Measurements from ENCODE around the gene APOA4. TPM values are rescaled to one million over a fixed set of nuclear protein-coding genes. Genes with fewer than 3 reads are reported as not detected.

The APOA4 gene
- polyA plus RNA-seq, 1 donor from 2014 or later, result not detected

DNA sequence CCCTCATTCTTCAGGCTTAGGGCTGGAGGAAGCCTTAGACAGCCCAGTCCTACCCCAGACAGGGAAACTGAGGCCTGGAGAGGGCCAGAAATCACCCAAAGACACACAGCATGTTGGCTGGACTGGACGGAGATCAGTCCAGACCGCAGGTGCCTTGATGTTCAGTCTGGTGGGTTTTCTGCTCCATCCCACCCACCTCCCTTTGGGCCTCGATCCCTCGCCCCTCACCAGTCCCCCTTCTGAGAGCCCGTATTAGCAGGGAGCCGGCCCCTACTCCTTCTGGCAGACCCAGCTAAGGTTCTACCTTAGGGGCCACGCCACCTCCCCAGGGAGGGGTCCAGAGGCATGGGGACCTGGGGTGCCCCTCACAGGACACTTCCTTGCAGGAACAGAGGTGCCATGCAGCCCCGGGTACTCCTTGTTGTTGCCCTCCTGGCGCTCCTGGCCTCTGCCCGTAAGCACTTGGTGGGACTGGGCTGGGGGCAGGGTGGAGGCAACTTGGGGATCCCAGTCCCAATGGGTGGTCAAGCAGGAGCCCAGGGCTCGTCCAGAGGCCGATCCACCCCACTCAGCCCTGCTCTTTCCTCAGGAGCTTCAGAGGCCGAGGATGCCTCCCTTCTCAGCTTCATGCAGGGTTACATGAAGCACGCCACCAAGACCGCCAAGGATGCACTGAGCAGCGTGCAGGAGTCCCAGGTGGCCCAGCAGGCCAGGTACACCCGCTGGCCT, 7.2 kb upstream of the APOA4 start:
- Histone ChIP-seq H3F3A (ENCODE audit: insufficient read depth, low read length, poor library complexity, severe bottlenecking) (no peaks in the 10 kb centered on the region), H3K79me2 (replicated peaks; ENCODE audit: insufficient read depth, low read length) (no peaks in the 10 kb centered on the region), H3K27ac (ENCODE audit: low read length) (no peak overlapping the region), H4K20me1 (ENCODE audit: insufficient read depth) (no peaks in the 10 kb centered on the region), H2AFZ (ENCODE audit: low read depth, low read length) (no peak overlapping the region), H3K27me3 (ENCODE audit: insufficient read depth, low read depth, low read length) (no peaks in the 10 kb centered on the region), H3K4me3 (ENCODE audit: low read length) (no peak overlapping the region), H3K9me2 (ENCODE audit: insufficient read depth, low read length) (no peaks in the 10 kb centered on the region), H3K36me3 (ENCODE audit: insufficient read depth, low read length) (no peaks in the 10 kb centered on the region), H3K9ac (ENCODE audit: low read length) (no peak overlapping the region), H3K9me3 (ENCODE audit: low read length) (no peaks in the 10 kb centered on the region), H3K4me2 (ENCODE audit: low read length) (no peak overlapping the region)
- TF ChIP-seq POLR2AphosphoS5 (IDR thresholded peaks at IDR 0.05) (no peak), RAD21 (conservative IDR thresholded peaks at IDR 0.05) (no peak), TAF1 (IDR thresholded peaks at IDR 0.05; ENCODE audit: low read depth) (no peak), MXI1 (conservative IDR thresholded peaks at IDR 0.05; ENCODE audit: poor library complexity, severe bottlenecking) (no peak), EZH2 (IDR thresholded peaks at IDR 0.05; ENCODE audit: borderline replicate concordance, insufficient read depth, low read length, poor library complexity, severe bottlenecking) (no peak), EP300 (conservative IDR thresholded peaks at IDR 0.05; ENCODE audit: poor library complexity, severe bottlenecking) (no peak), SMC3 (conservative IDR thresholded peaks at IDR 0.05; ENCODE audit: poor library complexity) (no peak)
- TF ChIP-seq, protein P1, sequence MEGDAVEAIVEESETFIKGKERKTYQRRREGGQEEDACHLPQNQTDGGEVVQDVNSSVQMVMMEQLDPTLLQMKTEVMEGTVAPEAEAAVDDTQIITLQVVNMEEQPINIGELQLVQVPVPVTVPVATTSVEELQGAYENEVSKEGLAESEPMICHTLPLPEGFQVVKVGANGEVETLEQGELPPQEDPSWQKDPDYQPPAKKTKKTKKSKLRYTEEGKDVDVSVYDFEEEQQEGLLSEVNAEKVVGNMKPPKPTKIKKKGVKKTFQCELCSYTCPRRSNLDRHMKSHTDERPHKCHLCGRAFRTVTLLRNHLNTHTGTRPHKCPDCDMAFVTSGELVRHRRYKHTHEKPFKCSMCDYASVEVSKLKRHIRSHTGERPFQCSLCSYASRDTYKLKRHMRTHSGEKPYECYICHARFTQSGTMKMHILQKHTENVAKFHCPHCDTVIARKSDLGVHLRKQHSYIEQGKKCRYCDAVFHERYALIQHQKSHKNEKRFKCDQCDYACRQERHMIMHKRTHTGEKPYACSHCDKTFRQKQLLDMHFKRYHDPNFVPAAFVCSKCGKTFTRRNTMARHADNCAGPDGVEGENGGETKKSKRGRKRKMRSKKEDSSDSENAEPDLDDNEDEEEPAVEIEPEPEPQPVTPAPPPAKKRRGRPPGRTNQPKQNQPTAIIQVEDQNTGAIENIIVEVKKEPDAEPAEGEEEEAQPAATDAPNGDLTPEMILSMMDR (IDR thresholded peaks at IDR 0.05; ENCODE audit: poor library complexity, severe bottlenecking), result no peak
- TF ChIP-seq, protein P2, sequence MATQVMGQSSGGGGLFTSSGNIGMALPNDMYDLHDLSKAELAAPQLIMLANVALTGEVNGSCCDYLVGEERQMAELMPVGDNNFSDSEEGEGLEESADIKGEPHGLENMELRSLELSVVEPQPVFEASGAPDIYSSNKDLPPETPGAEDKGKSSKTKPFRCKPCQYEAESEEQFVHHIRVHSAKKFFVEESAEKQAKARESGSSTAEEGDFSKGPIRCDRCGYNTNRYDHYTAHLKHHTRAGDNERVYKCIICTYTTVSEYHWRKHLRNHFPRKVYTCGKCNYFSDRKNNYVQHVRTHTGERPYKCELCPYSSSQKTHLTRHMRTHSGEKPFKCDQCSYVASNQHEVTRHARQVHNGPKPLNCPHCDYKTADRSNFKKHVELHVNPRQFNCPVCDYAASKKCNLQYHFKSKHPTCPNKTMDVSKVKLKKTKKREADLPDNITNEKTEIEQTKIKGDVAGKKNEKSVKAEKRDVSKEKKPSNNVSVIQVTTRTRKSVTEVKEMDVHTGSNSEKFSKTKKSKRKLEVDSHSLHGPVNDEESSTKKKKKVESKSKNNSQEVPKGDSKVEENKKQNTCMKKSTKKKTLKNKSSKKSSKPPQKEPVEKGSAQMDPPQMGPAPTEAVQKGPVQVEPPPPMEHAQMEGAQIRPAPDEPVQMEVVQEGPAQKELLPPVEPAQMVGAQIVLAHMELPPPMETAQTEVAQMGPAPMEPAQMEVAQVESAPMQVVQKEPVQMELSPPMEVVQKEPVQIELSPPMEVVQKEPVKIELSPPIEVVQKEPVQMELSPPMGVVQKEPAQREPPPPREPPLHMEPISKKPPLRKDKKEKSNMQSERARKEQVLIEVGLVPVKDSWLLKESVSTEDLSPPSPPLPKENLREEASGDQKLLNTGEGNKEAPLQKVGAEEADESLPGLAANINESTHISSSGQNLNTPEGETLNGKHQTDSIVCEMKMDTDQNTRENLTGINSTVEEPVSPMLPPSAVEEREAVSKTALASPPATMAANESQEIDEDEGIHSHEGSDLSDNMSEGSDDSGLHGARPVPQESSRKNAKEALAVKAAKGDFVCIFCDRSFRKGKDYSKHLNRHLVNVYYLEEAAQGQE (IDR thresholded peaks at IDR 0.05; ENCODE audit: borderline replicate concordance), result no peak

DNA sequence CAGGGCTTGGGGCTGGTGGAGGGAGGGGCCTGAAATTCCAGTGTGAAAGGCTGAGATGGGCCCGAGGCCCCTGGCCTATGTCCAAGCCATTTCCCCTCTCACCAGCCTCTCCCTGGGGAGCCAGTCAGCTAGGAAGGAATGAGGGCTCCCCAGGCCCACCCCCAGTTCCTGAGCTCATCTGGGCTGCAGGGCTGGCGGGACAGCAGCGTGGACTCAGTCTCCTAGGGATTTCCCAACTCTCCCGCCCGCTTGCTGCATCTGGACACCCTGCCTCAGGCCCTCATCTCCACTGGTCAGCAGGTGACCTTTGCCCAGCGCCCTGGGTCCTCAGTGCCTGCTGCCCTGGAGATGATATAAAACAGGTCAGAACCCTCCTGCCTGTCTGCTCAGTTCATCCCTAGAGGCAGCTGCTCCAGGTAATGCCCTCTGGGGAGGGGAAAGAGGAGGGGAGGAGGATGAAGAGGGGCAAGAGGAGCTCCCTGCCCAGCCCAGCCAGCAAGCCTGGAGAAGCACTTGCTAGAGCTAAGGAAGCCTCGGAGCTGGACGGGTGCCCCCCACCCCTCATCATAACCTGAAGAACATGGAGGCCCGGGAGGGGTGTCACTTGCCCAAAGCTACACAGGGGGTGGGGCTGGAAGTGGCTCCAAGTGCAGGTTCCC, 6.5 kb upstream of the APOA4 start, which contains the start of gene APOC3:
Gene APOC3 (plus strand): TSS at position 383 of the 659 bp plus-strand sequence. CDS start 676 bp downstream, outside the sequence.
- no peak within 1 kb of the TSS for H3K27ac ChIP-seq (ENCODE audit: low read length)
- H3K4me3 ChIP-seq (ENCODE audit: low read length), result no peak within 1 kb of the TSS
- no peaks in the 10 kb centered on the region for H3K9me3 ChIP-seq (ENCODE audit: low read length)
- TF ChIP-seq POLR2AphosphoS5 (IDR thresholded peaks at IDR 0.05) (no peak), EZH2 (IDR thresholded peaks at IDR 0.05; ENCODE audit: borderline replicate concordance, insufficient read depth, low read length, poor library complexity, severe bottlenecking) (no peak), MXI1 (conservative IDR thresholded peaks at IDR 0.05; ENCODE audit: poor library complexity, severe bottlenecking) (no peak), RAD21 (conservative IDR thresholded peaks at IDR 0.05) (no peak), EP300 (conservative IDR thresholded peaks at IDR 0.05; ENCODE audit: poor library complexity, severe bottlenecking) (no peak), SMC3 (conservative IDR thresholded peaks at IDR 0.05; ENCODE audit: poor library complexity) (no peak), TAF1 (IDR thresholded peaks at IDR 0.05; ENCODE audit: low read depth) (no peak)
- TF ChIP-seq, protein P2 (IDR thresholded peaks at IDR 0.05; ENCODE audit: borderline replicate concordance), result no peak
- TF ChIP-seq, protein P1 (IDR thresholded peaks at IDR 0.05; ENCODE audit: poor library complexity, severe bottlenecking), result no peak
- no peak within 1 kb of the TSS for H3K4me2 ChIP-seq (ENCODE audit: low read length)
- H3F3A ChIP-seq (ENCODE audit: insufficient read depth, low read length, poor library complexity, severe bottlenecking), result no peaks in the 10 kb centered on the region
- H2AFZ ChIP-seq (ENCODE audit: low read depth, low read length), result no peak within 1 kb of the TSS
- no peaks in the 10 kb centered on the region for H4K20me1 ChIP-seq (ENCODE audit: insufficient read depth)
- no peaks in the 10 kb centered on the region for H3K9me2 ChIP-seq (ENCODE audit: insufficient read depth, low read length)
- no peaks in the 10 kb centered on the region for H3K79me2 ChIP-seq (replicated peaks; ENCODE audit: insufficient read depth, low read length)
- H3K36me3 ChIP-seq (ENCODE audit: insufficient read depth, low read length), result no peaks in the 10 kb centered on the region
- no peak within 1 kb of the TSS for H3K9ac ChIP-seq (ENCODE audit: low read length)
- H3K27me3 ChIP-seq (ENCODE audit: insufficient read depth, low read depth, low read length), result no peaks in the 10 kb centered on the region
